Measurements from ENCODE around the gene NIN.

GRCh38 chr14:50739186-50739585 lies 91.8 kb downstream of the NIN start:
- TF ChIP-seq CTCF (IDR thresholded peaks at IDR 0.05; ENCODE audit: borderline replicate concordance, extremely low read depth, low read length, poor library complexity, severe bottlenecking): no peak
- no peak for TF ChIP-seq EZH2 (IDR thresholded peaks at IDR 0.05; ENCODE audit: borderline replicate concordance, low read depth, low read length, severe bottlenecking)

All from DND-41 (cell line).